ENCODE measurements around the gene LPP. TPM values are rescaled to one million over a fixed set of nuclear protein-coding genes. Genes with fewer than 3 reads are reported as not detected.
A peak's percentile ranks its signal among the peaks of the same experiment; 100 is the strongest.

The LPP gene
- total RNA-seq, 3 donors from 2014 or later = 262 to 816 (median 325) TPM

DNA sequence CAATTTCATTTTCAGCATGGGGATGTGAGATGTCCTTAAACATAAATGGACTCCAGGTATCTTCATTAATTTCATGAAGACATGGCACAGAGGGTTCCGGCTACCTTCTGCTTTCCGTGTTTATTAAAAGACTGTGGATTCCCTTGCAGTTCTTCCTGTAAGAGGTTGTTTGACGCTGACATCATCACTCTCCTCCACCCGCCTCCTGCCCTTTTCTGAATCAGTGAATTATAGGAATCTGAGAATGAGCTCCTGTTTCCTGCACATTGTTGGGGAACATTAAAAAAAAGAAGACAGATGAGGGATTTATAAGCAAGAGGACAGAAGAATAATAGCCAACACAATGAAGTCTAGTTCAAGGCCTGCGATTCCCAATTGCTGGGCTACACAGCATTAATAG lies 191.3 kb downstream of the LPP start:
- no peaks in the 10 kb centered on the region for H3K36me3 ChIP-seq (ENCODE audit: low read depth)
- ATAC-seq = no peak
- no peak overlapping the region for H3K4me3 ChIP-seq
- H3K9me3 ChIP-seq = no peaks in the 10 kb centered on the region
- TF ChIP-seq, protein P1, sequence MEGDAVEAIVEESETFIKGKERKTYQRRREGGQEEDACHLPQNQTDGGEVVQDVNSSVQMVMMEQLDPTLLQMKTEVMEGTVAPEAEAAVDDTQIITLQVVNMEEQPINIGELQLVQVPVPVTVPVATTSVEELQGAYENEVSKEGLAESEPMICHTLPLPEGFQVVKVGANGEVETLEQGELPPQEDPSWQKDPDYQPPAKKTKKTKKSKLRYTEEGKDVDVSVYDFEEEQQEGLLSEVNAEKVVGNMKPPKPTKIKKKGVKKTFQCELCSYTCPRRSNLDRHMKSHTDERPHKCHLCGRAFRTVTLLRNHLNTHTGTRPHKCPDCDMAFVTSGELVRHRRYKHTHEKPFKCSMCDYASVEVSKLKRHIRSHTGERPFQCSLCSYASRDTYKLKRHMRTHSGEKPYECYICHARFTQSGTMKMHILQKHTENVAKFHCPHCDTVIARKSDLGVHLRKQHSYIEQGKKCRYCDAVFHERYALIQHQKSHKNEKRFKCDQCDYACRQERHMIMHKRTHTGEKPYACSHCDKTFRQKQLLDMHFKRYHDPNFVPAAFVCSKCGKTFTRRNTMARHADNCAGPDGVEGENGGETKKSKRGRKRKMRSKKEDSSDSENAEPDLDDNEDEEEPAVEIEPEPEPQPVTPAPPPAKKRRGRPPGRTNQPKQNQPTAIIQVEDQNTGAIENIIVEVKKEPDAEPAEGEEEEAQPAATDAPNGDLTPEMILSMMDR (IDR thresholded peaks at IDR 0.05) = no peak
- peaks cover 5% of the 10 kb centered on the region for H3K4me1 ChIP-seq (ENCODE audit: low read depth)
- no peak for DNase-seq
- intact Hi-C loops (cut with DNase I, micrococcal nuclease) = no loop called here

DNA sequence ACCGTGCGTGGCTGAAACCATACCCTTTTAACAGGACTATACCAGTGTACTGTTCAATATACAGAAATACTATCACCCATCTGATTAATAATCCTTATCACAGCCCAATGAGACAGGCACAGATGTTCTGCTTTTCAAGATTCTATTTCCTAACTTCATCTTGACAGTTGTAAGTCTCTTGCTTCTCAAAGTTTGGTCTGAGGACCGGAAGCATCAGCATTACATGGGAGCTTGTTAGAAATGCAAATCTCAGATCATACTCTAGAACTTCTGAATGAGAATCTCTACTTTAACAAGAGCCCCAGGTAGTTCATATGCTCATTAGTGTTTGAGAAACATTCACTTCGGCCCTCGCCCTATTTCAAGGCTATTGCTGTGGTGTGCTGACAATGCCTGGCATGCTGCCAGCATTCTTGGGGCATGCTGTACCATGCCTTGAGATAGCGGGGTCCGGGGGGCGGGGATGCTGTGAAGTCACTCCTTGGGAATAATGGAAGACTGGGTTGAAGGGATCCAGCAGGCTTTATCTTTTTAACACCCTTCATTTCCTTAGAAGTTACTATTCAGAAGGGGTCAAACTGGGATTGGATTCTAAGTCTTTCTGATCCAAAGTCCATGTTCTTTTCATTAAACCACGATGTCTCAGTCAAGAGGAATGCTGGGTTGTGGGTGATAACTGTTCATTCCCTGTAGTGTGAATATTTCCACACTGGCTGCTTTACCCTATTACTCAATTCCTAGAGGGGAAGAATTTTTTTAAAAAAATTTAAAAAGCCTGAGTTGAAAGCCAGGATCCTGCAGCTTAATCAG lies 194.7 kb downstream of the LPP start:
- Histone ChIP-seq H3K36me3 (ENCODE audit: low read depth) (no peaks in the 10 kb centered on the region), H3K4me1 (ENCODE audit: low read depth) (peaks cover 5% of the 10 kb centered on the region), H3K4me3 (no peak overlapping the region), H3K9me3 (no peaks in the 10 kb centered on the region)
- intact Hi-C loops (cut with DNase I, micrococcal nuclease) = no loop called here
- peak; percentile 55 for ATAC-seq
- no peak for DNase-seq
- TF ChIP-seq, protein P1 (IDR thresholded peaks at IDR 0.05) = no peak

DNA sequence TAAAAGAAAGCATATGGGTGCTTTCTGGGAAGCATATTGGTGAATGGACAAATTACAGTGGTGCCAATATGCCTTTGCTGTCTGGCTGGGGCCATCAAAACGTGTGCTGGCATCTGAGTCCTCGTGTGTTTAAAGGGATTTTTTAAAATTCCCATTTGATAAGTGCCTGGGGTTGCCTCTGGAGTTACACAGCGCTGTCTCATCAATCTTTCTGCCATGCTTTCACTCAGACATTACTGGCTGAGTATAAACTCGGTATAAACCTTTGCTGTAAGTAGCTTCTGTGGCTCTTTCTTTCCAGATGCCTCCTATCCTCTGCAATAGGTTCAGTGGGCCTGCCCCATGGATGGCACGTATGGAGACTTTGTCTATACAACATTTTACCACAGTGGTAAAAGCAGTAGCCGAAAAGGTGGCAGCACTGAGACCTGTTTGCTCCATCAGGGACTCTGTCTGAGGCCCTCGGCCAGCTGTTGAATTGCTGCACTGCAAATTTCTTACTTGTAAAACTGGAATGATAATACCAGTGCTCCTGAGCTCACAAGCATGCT lies 195.5 kb downstream of the LPP start:
- Histone ChIP-seq H3K9me3 (no peaks in the 10 kb centered on the region), H3K4me3 (no peak overlapping the region), H3K4me1 (ENCODE audit: low read depth) (peaks cover 5% of the 10 kb centered on the region), H3K36me3 (ENCODE audit: low read depth) (no peaks in the 10 kb centered on the region)
- no peak for DNase-seq
- intact Hi-C loops (cut with DNase I, micrococcal nuclease) = no loop called here
- TF ChIP-seq, protein P1 (IDR thresholded peaks at IDR 0.05) = no peak
- ATAC-seq = no peak

DNA sequence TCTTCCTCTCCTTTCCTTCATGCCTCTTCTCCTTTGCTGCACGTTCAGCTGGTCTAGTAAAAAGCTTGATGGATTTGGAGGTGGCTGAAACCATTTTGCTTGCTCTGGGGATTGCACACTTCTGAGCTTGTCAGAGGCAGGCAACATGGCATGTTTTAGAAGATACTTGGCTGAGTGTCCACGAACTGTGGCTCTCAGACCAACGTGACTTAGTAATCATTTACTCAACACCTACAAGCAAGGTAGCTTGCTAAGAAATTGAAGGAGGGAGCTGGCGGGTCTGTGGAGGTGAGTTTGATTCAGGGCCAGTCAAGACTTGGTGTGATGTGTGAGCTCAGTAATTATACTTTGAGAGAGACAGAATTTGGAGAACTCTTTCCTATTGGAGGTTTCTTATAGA lies 196.0 kb downstream of the LPP start:
- DNase-seq = no peak
- peaks cover 5% of the 10 kb centered on the region for H3K4me1 ChIP-seq (ENCODE audit: low read depth)

DNA sequence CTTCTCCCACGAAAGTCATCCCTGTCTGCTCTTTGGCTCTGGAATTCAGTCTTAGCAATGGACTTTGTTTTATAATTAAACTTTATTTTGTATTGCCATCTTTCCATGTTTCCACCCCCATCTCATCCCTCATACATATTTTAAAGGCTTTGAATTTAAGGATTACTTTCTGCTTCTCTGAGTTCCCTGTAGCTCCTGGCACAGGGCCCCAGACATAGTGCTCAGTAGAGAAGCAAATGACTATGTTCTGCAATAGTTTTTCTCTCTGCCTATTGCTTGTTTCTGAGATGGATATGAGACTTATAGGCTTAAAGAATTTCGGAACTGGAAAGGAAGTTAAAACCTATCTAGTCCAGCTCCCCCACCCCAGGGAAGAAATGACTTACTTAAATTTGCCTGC lies 197.0 kb downstream of the LPP start:
- Histone ChIP-seq H3K4me1 (ENCODE audit: low read depth) (peaks cover 5% of the 10 kb centered on the region), H3K36me3 (ENCODE audit: low read depth) (no peaks in the 10 kb centered on the region), H3K9me3 (no peaks in the 10 kb centered on the region), H3K4me3 (no peak overlapping the region)
- DNase-seq (no peak), ATAC-seq (no peak)
- TF ChIP-seq, protein P1 (IDR thresholded peaks at IDR 0.05) = no peak
- intact Hi-C loops (cut with DNase I, micrococcal nuclease) = no loop called here

More for the DNA sequence above, 196.0 kb downstream of the LPP start:
- intact Hi-C loops (cut with DNase I, micrococcal nuclease) = no loop called here
- H3K4me3 ChIP-seq = no peak overlapping the region
- no peaks in the 10 kb centered on the region for H3K9me3 ChIP-seq
- H3K36me3 ChIP-seq (ENCODE audit: low read depth) = no peaks in the 10 kb centered on the region
- TF ChIP-seq, protein P1 (IDR thresholded peaks at IDR 0.05) = no peak
- ATAC-seq = no peak
